ELF-1 (cell line): Measurements from ENCODE around the gene FOXP1.

Experiments used
- DNase-seq: peaks from one replicate; pipeline ENCODE4 v3.0.0-alpha.2; 2016; ENCODE audit warnings: low read depth, low spot score

Gene FOXP1

DNA sequence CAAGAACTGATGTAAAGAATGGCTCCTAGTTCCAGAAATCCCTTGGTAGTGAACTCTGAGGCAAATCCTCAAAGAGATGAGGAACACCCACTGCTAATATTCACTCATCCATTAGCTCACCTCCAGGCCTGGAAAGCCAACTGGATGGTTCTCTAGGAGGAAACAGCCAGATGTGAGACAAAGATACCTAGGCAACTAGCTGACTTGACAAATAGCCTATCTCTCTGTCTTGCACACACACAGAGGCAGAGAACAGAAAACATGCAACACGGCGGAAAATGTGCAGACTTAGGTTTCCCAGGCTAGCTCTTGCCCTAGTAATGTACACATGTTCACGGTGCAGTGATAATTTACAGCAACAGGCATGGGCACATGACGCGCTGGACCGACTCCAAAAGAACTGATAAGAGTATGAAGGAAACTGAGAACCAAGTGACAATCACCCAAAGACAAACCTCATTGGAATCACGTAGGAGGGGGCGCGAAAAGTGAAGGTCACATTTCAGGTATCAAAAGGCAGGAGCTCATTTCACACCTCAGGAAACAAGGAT, 318.1 kb downstream of the FOXP1 start:
- DNase-seq, result no peak

- no peak for DNase-seq
These were observed 318.7 kb downstream of the FOXP1 start for GRCh38 chr3:71264840-71265239.

GRCh38 chr3:71262364-71263265, 320.9 kb downstream of the FOXP1 start:
- no peak for DNase-seq

- DNase-seq, result no peak
These were observed 322.7 kb downstream of the FOXP1 start for GRCh38 chr3:71260782-71261181.

DNA sequence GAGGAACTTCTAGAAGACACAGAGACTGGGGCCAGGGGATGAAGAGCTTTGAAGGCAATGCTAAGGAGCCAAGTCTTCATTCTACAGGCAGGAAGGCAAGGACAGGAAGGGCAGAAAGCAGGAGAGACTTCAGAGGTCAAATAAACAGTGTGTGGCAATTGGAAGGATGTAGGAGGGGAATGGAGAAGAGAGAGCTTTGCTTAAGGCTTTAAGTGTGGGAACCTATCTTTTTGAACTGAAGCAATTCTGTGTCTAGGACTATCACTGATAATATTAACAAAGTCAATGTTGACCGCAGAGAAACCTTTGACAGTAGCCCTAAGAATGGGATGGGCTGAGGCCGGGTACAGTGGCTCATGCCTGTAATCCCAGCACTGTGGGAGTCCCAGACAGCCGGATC, 325.0 kb downstream of the FOXP1 start:
- DNase-seq, result no peak

DNA sequence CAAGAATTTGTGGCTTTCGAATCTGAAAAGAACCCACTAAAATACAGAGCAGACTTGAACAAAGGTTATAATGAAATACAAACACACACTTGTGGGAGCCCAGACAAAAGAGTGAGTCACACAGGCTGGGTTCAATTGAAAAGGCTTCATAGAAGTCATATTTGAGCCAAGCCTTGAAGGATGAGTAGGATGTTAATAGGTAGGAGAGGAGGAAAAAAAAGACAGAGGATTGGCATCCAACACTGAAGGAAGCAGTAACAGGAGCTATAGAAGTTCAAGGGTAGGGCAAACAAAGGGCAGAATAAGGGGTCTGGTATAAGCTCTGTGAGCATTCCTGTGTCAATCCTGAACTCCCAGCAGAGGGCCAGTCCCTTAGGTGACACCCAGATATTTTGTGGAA, 325.4 kb downstream of the FOXP1 start:
- DNase-seq, result no peak

DNA sequence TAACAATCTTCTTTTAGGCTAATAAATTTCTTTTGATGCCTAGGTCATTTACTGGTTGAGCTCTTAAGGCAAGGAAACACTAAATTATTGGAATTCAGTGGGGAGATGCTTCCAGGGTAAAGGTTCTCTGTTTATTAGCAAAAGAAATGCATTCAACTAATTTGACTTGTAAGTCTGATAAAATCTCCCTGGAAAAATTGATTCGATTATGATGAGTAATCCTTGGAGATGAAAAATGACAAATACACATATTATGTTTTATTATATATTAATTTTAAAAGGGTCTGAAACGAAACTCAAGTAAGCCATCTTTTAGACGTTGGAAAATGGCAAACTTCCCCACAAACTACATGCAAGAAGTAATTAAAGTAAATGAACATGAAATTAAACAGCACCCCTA, 328.0 kb downstream of the FOXP1 start:
- no peak for DNase-seq

- DNase-seq, result no peak
These were observed 329.1 kb downstream of the FOXP1 start for GRCh38 chr3:71254281-71255057.

DNA sequence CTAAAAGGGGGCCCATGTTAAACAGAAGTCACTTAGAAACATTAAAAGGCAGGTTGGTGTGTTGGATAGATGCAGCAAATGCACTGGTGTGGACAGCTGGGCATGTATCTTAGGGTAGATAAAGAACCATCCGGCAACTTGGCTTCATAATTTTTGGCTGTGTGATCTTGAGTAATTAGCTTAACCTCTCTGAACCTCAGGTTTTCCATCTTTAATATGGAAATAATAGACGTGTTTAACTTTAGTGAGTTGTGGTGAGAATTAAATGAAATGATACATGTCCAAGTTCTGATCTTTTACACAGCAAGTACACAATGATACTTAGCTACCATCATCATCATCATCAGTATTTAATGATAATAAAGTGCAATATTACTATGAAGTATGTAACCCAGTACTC, 330.4 kb downstream of the FOXP1 start:
- DNase-seq, result no peak

GRCh38 chr3:71252466-71252865, 331.1 kb downstream of the FOXP1 start:
- DNase-seq, result no peak

GRCh38 chr3:71251156-71251775, 332.3 kb downstream of the FOXP1 start:
- DNase-seq, result no peak

DNA sequence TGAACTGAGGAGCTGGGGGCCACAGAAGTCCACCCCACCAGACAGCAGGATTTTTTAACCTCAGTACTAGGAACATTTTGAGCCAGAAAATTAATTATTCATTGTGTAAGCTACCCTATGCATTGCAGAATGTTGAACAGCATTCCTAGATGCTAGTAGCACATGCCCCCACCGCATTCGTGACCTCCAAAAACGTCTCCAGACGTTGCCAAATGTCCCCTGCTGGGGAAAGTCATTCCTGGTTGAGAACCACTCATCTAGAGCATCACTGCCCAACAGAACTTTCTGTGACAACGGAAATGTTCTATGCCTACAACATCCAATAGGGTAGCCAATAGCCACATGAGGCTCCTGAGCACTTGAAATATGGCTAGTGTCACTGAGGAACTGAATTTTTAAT, 333.5 kb downstream of the FOXP1 start:
- DNase-seq, result no peak

GRCh38 chr3:71247958-71248335, 335.6 kb downstream of the FOXP1 start:
- DNase-seq, result no peak

DNA sequence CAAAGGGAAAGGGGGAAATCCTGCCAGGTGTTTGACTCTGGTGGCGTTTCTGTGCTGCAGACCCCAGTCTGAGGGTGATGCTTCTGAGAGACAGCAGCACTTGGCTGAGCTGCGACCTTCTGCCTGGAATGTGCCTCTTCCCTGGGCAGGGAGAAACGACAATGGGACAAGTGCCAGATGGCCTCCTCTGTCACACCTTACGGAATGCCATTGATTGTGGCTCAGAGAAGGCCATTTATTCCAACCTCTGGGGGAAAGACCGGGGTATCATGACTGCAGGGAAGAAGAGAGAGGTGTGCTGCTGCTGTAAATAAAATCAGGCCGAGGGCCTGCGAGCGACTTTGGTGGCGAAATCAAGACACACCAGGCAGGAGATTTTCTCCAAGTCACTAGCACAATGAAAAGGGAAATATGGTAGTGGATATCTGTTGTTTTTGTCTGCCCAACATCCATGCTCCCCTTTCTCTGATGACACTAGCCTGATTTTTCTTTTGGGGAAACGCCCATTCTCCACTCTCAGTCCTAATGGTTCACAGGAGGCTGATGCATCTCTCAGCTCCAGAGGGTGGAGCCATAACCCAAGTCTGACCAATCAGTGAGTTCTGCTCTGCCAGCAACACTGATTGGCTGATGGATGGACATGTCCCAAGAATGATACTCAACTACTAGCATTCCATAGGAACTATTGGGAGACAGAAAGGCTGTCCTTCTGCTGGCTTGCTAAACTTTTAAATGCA, 336.1 kb downstream of the FOXP1 start:
- peak; percentile 67 for DNase-seq

DNA sequence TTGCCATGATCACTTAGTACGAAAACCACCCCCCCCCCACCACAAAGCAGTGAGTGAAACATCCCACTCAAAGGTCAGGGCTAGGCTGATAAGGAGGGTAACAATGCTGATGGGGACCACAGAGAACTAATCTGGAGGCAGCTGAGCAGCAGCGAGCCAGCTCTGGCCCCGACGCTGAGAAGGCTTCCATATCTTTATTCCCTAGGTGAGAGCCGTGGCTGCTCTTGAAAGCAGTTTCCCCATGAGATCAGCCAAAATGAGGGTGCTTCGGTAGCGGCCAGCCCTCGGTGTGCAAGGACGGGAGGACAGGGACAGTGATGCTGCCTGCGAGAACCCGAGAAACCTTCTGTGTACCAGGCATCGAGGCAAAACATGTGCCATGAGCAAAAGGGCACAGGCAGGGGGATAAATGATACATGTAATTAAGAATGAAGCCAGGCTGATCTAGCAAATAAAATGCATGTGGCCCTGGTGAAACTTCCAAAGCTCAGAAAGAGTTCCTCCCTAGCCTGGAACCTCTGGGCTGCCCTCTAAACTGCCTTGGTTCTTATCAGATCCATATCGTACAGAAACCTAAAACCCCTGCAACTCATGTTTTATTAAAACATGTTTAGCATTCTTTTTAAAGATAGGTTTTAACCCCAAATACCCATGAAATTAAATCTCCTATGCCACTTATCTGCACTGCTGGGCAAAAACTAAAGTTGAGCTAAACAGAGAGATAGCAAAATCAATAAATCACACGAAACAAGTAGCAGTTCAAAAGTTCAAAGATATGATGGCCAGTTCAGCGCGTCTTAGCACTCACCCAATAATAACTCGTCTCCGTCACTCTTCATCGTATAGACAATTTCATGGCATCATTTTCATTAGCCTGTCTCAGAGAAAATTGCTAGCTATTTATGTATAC, 337.3 kb downstream of the FOXP1 start:
- peak; percentile 33 for DNase-seq

DNA sequence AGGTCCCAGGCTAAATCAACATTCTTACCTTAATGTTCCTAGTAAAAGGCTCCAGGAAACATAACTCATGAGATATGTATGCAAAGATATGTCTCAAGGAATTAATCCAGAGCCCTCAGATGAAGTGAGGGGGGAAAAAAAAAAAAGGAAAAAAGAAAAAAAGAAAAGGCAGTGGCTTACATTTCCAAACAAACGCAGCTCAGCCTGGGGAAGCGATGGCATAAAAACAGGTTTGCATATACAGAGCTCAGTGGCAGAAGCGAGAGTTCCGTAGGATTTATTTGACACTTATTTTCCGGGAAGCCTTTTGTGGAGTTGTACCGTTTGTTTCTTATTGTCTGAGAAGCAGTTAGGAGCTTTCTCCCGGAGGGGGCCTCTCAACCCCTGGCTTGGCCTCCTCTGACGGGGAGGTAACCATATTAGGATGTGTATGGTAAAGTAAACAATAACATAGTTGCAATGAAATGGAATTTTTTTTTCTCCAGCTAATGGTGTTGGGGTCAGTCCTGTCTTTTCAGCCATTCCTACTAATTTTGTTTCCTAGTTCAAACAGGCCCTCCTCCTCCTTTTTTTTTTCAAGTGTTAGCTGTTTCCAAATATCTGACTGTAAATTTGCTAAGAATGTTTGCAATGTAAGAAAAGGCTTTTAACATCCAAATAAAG, 338.6 kb downstream of the FOXP1 start:
- no peak for DNase-seq

DNA sequence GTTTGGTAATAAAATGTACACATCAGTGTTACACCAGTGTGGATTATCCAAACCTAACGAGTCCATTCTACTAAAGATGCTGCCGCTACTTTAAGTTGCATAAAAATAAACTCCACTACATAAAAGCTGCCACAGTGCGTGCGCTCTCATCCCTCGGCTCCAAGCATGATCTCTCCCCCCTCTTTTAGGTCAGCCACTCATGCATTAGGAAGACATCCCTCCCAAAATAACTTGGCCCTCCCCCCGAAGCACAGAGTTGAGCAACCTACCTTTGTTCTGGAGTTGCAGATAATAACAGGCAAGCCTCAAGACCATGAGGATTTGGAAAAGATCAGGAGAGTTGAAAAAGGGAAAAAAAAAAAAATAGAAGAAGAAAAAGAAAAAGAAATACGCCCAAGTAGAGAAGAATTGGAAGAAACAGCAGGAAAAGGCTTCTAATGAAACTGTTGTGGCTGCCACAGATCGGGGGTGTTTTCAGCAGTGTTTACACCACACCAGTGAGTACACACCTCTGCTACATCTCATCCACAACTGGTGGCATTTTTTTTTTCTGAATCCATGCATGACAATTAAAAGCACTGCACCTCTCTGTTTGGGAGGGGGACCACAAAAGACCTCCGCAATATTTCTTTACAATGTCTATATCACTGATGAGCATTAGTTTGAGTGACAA, 339.2 kb downstream of the FOXP1 start:
- no peak for DNase-seq

DNA sequence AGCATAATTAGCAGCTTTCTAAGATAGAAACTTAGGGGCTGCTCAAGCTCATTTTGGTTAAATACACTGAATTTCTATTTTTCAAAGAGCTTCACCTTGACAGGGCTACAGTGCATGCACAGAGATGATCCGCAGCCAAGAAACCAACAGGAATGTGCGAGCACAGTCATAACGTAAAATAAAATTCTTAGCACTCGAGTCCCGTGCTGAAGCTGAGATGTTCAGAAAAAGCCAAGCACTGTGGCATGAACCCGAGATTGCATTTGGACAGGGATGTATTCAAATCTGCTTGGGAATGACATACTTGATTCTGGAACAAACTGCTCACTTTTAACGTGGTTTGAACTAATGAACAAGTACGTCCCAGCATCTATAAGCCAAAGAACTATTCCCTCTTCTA, 340.3 kb downstream of the FOXP1 start:
- DNase-seq, result no peak

- no peak for DNase-seq
These were observed 341.5 kb downstream of the FOXP1 start for GRCh38 chr3:71241981-71242560.
